ENCODE data around the gene KLHDC8B.
"Not testable (repeated sequence)": the region's sequence is repeated elsewhere in the genome, so short reads cannot be mapped to it uniquely, and the experiment has no call there.

Gene KLHDC8B

GRCh38 chr3:49198161-49198560, 26.8 kb downstream of the KLHDC8B start:
- DNase-seq: no peak

GRCh38 chr3:49198611-49199230, 27.3 kb downstream of the KLHDC8B start:
- no peak for DNase-seq

GRCh38 chr3:49199239-49199899, 28.0 kb downstream of the KLHDC8B start:
- DNase-seq: no peak

GRCh38 chr3:49199900-49200281, 28.5 kb downstream of the KLHDC8B start:
- DNase-seq: no peak

GRCh38 chr3:49213541-49213943, 42.1 kb downstream of the KLHDC8B start:
- no peak for DNase-seq

- no peak for DNase-seq
These were observed 42.6 kb downstream of the KLHDC8B start for GRCh38 chr3:49213998-49214397.

GRCh38 chr3:49216687-49217086, 45.3 kb downstream of the KLHDC8B start:
- not testable (repeated sequence) for DNase-seq

GRCh38 chr3:49217108-49217507, 45.7 kb downstream of the KLHDC8B start:
- DNase-seq: not testable (repeated sequence)

- DNase-seq: no peak
These were observed 46.5 kb downstream of the KLHDC8B start for GRCh38 chr3:49217688-49218470.

GRCh38 chr3:49218471-49218989, 47.1 kb downstream of the KLHDC8B start:
- not testable (repeated sequence) for DNase-seq

GRCh38 chr3:49219132-49219531, 47.7 kb downstream of the KLHDC8B start:
- DNase-seq: no peak

GRCh38 chr3:49220985-49221563, 49.7 kb downstream of the KLHDC8B start:
- not testable (repeated sequence) for DNase-seq

GRCh38 chr3:49222002-49222401, 50.6 kb downstream of the KLHDC8B start:
- no peak for DNase-seq

Data from NCI-H2081 treated with DMSO at 0.1 percent for 48 hours (cell line).